Small intestine (tissue), 7 donors: ENCODE data around the gene NBPF12. TPM values are rescaled to one million over a fixed set of nuclear protein-coding genes. Genes with fewer than 3 reads are reported as not detected.
"Not testable (repeated sequence)": the region's sequence is repeated elsewhere in the genome, so short reads cannot be mapped to it uniquely, and the experiment has no call there.

Experiments used
- DNase-seq, 2 donors: peaks; one replicate each; pipeline versions ENCODE4 v3.0.0 to v3.0.0-alpha.2; 2013
- FAIRE-seq: peaks from 2 replicates; lab custom pipeline; 2012; peaks lifted over from hg19 to GRCh38; lab: Jason Lieb, UNC
- H3K27ac ChIP-seq, 3 donors: one replicate each; pipeline ENCODE4 v1.5.1; 2013; ENCODE audit warnings: low read length in 2 of 3, mild to moderate bottlenecking in 2 of 3, control low read depth in 1 of 3, inconsistent platforms in 1 of 3, low read depth in 1 of 3, moderate library complexity in 1 of 3
- H3K27me3 ChIP-seq, 3 donors: one replicate each; pipeline ENCODE4 v1.6.1; 2013; ENCODE audit warnings: low read length in 3 of 3, inconsistent platforms in 1 of 3; ENCODE audit not compliant: control insufficient read depth in 3 of 3, insufficient read depth in 3 of 3
- H3K36me3 ChIP-seq, 3 donors: one replicate each; pipeline ENCODE4 v1.6.1; 2013; ENCODE audit warnings: low read length in 3 of 3, inconsistent platforms in 1 of 3, low read depth in 1 of 3, mild to moderate bottlenecking in 1 of 3, moderate library complexity in 1 of 3; ENCODE audit not compliant: control insufficient read depth in 3 of 3, insufficient read depth in 2 of 3
- H3K4me1 ChIP-seq, 3 donors: one replicate each; pipeline ENCODE4 v1.6.1; 2013; ENCODE audit warnings: low read length in 2 of 3, inconsistent platforms in 1 of 3, low read depth in 1 of 3, mild to moderate bottlenecking in 1 of 3, moderate library complexity in 1 of 3; ENCODE audit not compliant: control insufficient read depth in 3 of 3, insufficient read depth in 2 of 3
- H3K4me3 ChIP-seq, 3 donors: one replicate each; pipeline ENCODE4 v1.5.1; 2013; ENCODE audit warnings: low read length in 3 of 3, control low read depth in 1 of 3, inconsistent platforms in 1 of 3, low read depth in 1 of 3, mild to moderate bottlenecking in 1 of 3, moderate library complexity in 1 of 3
- H3K9me3 ChIP-seq, 2 donors: one replicate each; pipeline ENCODE4 v1.6.1; 2013; ENCODE audit warnings: low read depth in 1 of 2, low read length in 1 of 2; ENCODE audit not compliant: control insufficient read depth in 2 of 2, insufficient read depth in 1 of 2
- WGBS, 3 donors: extraction: QIAGEN DNeasy Blood & Tissue Kit; methylation state at CpG; one replicate each; pipeline ENCODE4 v1.1.7; 2013; 5-methylcytosine and 5-hydroxymethylcytosine counted together
- polyA plus RNA-seq, 4 donors: library from polyadenylated mRNA; stranded (reverse) in 3 of 4; unstranded in 1 of 4; fragments of 200-250 nt in 3 of 4; fragments of 120-200 nt in 1 of 4; gene quantifications; one replicate each; pipeline versions ENCODE4 v1.2.1 to v1.2.3, GENCODE V29; 2013
- donor health status: healthy with polysubstance abuse.
- donor health status: control.
- donor health status: control.
- donor health status: Bipolar disorder and iron deficiency.
- donor health status: healthy.

NBPF12 gene
- polyA plus RNA-seq, 4 donors, result 4.6 to 16.2 (median 6.0) TPM

GRCh38 chr1:146926413-146926812, 11.7 kb upstream of the NBPF12 start:
- H3K4me1 ChIP-seq, H3K4me3 ChIP-seq, H3K36me3 ChIP-seq, FAIRE-seq, H3K27ac ChIP-seq, H3K27me3 ChIP-seq, H3K9me3 ChIP-seq, DNase-seq: not testable (repeated sequence)
- WGBS, 3 donors, result 50 to 100% (median 93%) methylated on average over 1 to 2 of the region's 2 CpGs

- not testable (repeated sequence) for H3K4me1 ChIP-seq, H3K27ac ChIP-seq, H3K27me3 ChIP-seq, DNase-seq, H3K4me3 ChIP-seq, H3K9me3 ChIP-seq, H3K36me3 ChIP-seq, FAIRE-seq
- WGBS, 3 donors, result 89 to 94% (median 93%) methylated on average over 1 of the region's 1 CpG
These were observed 7.9 kb upstream of the NBPF12 start for GRCh38 chr1:146930225-146930624.

GRCh38 chr1:146934390-146935223, 3.5 kb upstream of the NBPF12 start:
- H3K9me3 ChIP-seq, result not testable (repeated sequence)

GRCh38 chr1:146937462-146937861, 662 bp upstream of the NBPF12 start:
- H3K9me3 ChIP-seq, DNase-seq, H3K36me3 ChIP-seq, FAIRE-seq, H3K4me1 ChIP-seq, H3K4me3 ChIP-seq, H3K27me3 ChIP-seq, H3K27ac ChIP-seq: not testable (repeated sequence)
- 67 to 89% methylated on average over 1 of the region's 3 CpGs; no CpG with 5 or more reads in 1 of the 3 donors for WGBS, 3 donors

More at GRCh38 chr1:146934390-146935223, 3.5 kb upstream of the NBPF12 start:
- H3K27ac ChIP-seq, DNase-seq, H3K4me1 ChIP-seq, FAIRE-seq, H3K4me3 ChIP-seq, H3K36me3 ChIP-seq, H3K27me3 ChIP-seq: not testable (repeated sequence)
- WGBS, 3 donors, result 28 to 36% (median 36%) methylated on average over 6 to 7 of the region's 8 CpGs

- WGBS, 3 donors, result 1 to 3% (median 3%) methylated on average over 45 to 55 of the region's 55 CpGs
- H3K4me1 ChIP-seq, H3K9me3 ChIP-seq, FAIRE-seq, H3K27me3 ChIP-seq, H3K36me3 ChIP-seq: not testable (repeated sequence)
- DNase-seq, result peak; percentile 42 to 63
- Histone ChIP-seq H3K27ac (peak overlapping the region; percentile 32 to 84 (median 80)), H3K4me3 (peak overlapping the region; percentile 57 to 74 (median 72))
These were observed 1.0 kb downstream of the NBPF12 start for GRCh38 chr1:146938927-146939786.

GRCh38 chr1:146940293-146940692, 2.2 kb downstream of the NBPF12 start:
- not testable (repeated sequence) for H3K27me3 ChIP-seq, H3K9me3 ChIP-seq, H3K4me3 ChIP-seq, H3K27ac ChIP-seq, DNase-seq, H3K36me3 ChIP-seq, FAIRE-seq, H3K4me1 ChIP-seq
- WGBS, 3 donors, result 14 to 50% (median 44%) methylated on average over 2 to 3 of the region's 7 CpGs

GRCh38 chr1:146943342-146943886, 5.3 kb downstream of the NBPF12 start:
- not testable (repeated sequence) for FAIRE-seq, H3K4me3 ChIP-seq, H3K36me3 ChIP-seq, H3K4me1 ChIP-seq, DNase-seq, H3K9me3 ChIP-seq, H3K27ac ChIP-seq, H3K27me3 ChIP-seq
- WGBS, 3 donors, result 74 to 82% (median 81%) methylated on average over 4 to 6 of the region's 6 CpGs

GRCh38 chr1:146948127-146948526, 10.0 kb downstream of the NBPF12 start:
- 90 to 97% (median 93%) methylated on average over 3 of the region's 4 CpGs for WGBS, 3 donors
- FAIRE-seq, H3K27me3 ChIP-seq, DNase-seq, H3K9me3 ChIP-seq, H3K4me1 ChIP-seq, H3K36me3 ChIP-seq, H3K27ac ChIP-seq, H3K4me3 ChIP-seq: not testable (repeated sequence)
